H1 (cell line): ENCODE data around the gene GTPBP6. TPM values are rescaled to one million over a fixed set of nuclear protein-coding genes. Genes with fewer than 3 reads are reported as not detected.

Experiments used
- CTCF ChIA-PET: fragments of 300-600 bp; sonication (Branson Sonifier 250); formaldehyde crosslinking; loops from one replicate; lab custom pipeline; 2021; ENCODE audit not compliant: partially characterized antibody; lab: Charles Lee
- POLR2A ChIA-PET: fragments of 300-600 bp; sonication (Branson Sonifier 250); formaldehyde crosslinking; loops from one replicate; lab custom pipeline; 2021; ENCODE audit warnings: inconsistent platforms; ENCODE audit not compliant: partially characterized antibody; lab: Charles Lee
- DNase-seq, 2 experiments: peaks; one replicate each; pipeline versions ENCODE4 v3.0.0 to v3.0.0-alpha.2; 2010 to 2022; ENCODE audit warnings: low spot score in 2 of 2, low read depth in 1 of 2, mixed read lengths in 1 of 2
- FAIRE-seq: peaks from 2 replicates; lab custom pipeline; 2011; peaks lifted over from hg19 to GRCh38; lab: Jason Lieb, UNC
- H2AFZ ChIP-seq: 2 replicates; pipeline ENCODE4 v1.8.1; 2012; ENCODE audit warnings: low read length, inconsistent platforms
- H2AK5ac ChIP-seq: 2 replicates; pipeline ENCODE4 v1.6.1; 2013; ENCODE audit warnings: low read depth, low read length
- H2BK120ac ChIP-seq: replicated peaks from 2 replicates; pipeline ENCODE3; 2013; ENCODE audit warnings: low read depth, low read length, inconsistent platforms
- H2BK12ac ChIP-seq: 2 replicates; pipeline ENCODE4 v1.6.1; 2013; ENCODE audit warnings: low read depth, low read length
- H2BK15ac ChIP-seq: 2 replicates; pipeline ENCODE4 v1.6.1; 2013; ENCODE audit warnings: low read length
- H2BK20ac ChIP-seq: 2 replicates; pipeline ENCODE4 v1.6.1; 2013; ENCODE audit warnings: low read length
- H2BK5ac ChIP-seq: 2 replicates; pipeline ENCODE4 v1.6.1; 2013; ENCODE audit warnings: low read depth, low read length
- H3K14ac ChIP-seq: 2 replicates; pipeline ENCODE4 v1.6.1; 2013; ENCODE audit warnings: inconsistent platforms; ENCODE audit not compliant: insufficient read length
- H3K18ac ChIP-seq: 2 replicates; pipeline ENCODE4 v1.6.1; 2013; ENCODE audit warnings: low read length; ENCODE audit errors: extremely low read depth
- H3K23ac ChIP-seq: 2 replicates; pipeline ENCODE4 v1.6.1; 2013; ENCODE audit warnings: inconsistent platforms; ENCODE audit not compliant: insufficient read length
- H3K23me2 ChIP-seq: 2 replicates; pipeline ENCODE4 v1.6.1; 2013; ENCODE audit warnings: low read depth, low read length
- H3K27ac ChIP-seq: 2 replicates; pipeline ENCODE4 v1.6.1; 2011; ENCODE audit warnings: low read depth, low read length, inconsistent platforms
- H3K27me3 ChIP-seq, 4 experiments: replicated peaks in 1 of 4; 1 replicate in 1 of 4; 2 replicates in 3 of 4; pipeline versions ENCODE4 v1.6.1 to v1.8.1; 2011 to 2013; ENCODE audit warnings: low read length in 3 of 4, mild to moderate bottlenecking in 3 of 4, inconsistent platforms in 2 of 4, mixed read lengths in 2 of 4, moderate library complexity in 1 of 4; ENCODE audit not compliant: control insufficient read depth in 3 of 4, insufficient read depth in 3 of 4; ENCODE audit errors: extremely low read depth in 1 of 4
- H3K36me3 ChIP-seq, 4 experiments: 2 replicates each; pipeline versions ENCODE4 v1.6.1 to v1.8.1; 2011 to 2013; ENCODE audit warnings: mild to moderate bottlenecking in 4 of 4, low read length in 3 of 4, moderate library complexity in 2 of 4, control low read depth in 1 of 4, inconsistent platforms in 1 of 4; ENCODE audit not compliant: insufficient read depth in 4 of 4, control insufficient read depth in 2 of 4
- H3K4ac ChIP-seq: replicated peaks from 2 replicates; pipeline ENCODE3; 2013; ENCODE audit warnings: low read length, low read depth, mixed read lengths, inconsistent platforms; ENCODE audit not compliant: insufficient read length
- H3K4me1 ChIP-seq, 4 experiments: replicated peaks in 1 of 4; 1 replicate in 1 of 4; 2 replicates in 3 of 4; pipeline versions ENCODE4 v1.6.1 to v1.8.1; 2011 to 2013; ENCODE audit warnings: low read length in 3 of 4, inconsistent platforms in 2 of 4, mixed read lengths in 1 of 4; ENCODE audit not compliant: insufficient read depth in 4 of 4, control insufficient read depth in 3 of 4
- H3K4me2 ChIP-seq, 2 experiments: 2 replicates each; pipeline versions ENCODE4 v1.6.1 to v1.8.1; 2011 to 2013; ENCODE audit warnings: low read depth in 2 of 2, low read length in 2 of 2, control low read depth in 1 of 2, inconsistent platforms in 1 of 2, mild to moderate bottlenecking in 1 of 2; ENCODE audit not compliant: insufficient read depth in 1 of 2
- H3K4me3 ChIP-seq, 4 experiments: fragments of 200-600, 300-600 bp in 1 of 4; sonication (generic), shearing (Covaris generic), sonication (Bioruptor Twin) in 1 of 4; 2 replicates each; pipeline versions ENCODE4 v1.5.1 to v1.8.1; 2011 to 2016; ENCODE audit warnings: low read length in 4 of 4, low read depth in 3 of 4, control low read depth in 2 of 4, inconsistent platforms in 2 of 4, mild to moderate bottlenecking in 2 of 4, mixed read lengths in 1 of 4, moderate library complexity in 1 of 4; ENCODE audit not compliant: insufficient read depth in 2 of 4; ENCODE audit errors: extremely low read depth in 1 of 4
- H3K56ac ChIP-seq: replicated peaks from 2 replicates; pipeline ENCODE3; 2013; ENCODE audit warnings: low read depth, mild to moderate bottlenecking, mixed read lengths, low read length, inconsistent platforms; ENCODE audit not compliant: insufficient read length
- H3K79me1 ChIP-seq: 2 replicates; pipeline ENCODE4 v1.6.1; 2013; ENCODE audit warnings: low read depth, low read length, control low read depth
- H3K79me2 ChIP-seq, 2 experiments: 2 replicates each; pipeline versions ENCODE4 v1.6.1 to v1.8.1; 2012 to 2013; ENCODE audit warnings: low read length in 2 of 2, mild to moderate bottlenecking in 2 of 2, inconsistent platforms in 1 of 2; ENCODE audit not compliant: insufficient read depth in 2 of 2, control insufficient read depth in 1 of 2
- H3K9ac ChIP-seq, 4 experiments: replicated peaks in 1 of 4; 1 replicate in 1 of 4; 2 replicates in 3 of 4; pipeline versions ENCODE4 v1.6.1 to v1.8.1; 2011 to 2013; ENCODE audit warnings: low read depth in 3 of 4, low read length in 3 of 4, control low read depth in 2 of 4, mild to moderate bottlenecking in 2 of 4, moderate library complexity in 2 of 4, inconsistent platforms in 1 of 4; ENCODE audit errors: extremely low read depth in 1 of 4
- H3K9me3 ChIP-seq, 2 experiments: 2 replicates each; pipeline versions ENCODE4 v1.6.1 to v1.8.1; 2012 to 2013; ENCODE audit warnings: mild to moderate bottlenecking in 2 of 2, moderate library complexity in 2 of 2, control low read depth in 1 of 2, inconsistent platforms in 1 of 2, low read depth in 1 of 2, low read length in 1 of 2, mixed read lengths in 1 of 2; ENCODE audit not compliant: insufficient read depth in 2 of 2
- H4K20me1 ChIP-seq, 2 experiments: replicated peaks in 1 of 2; 2 replicates each; pipeline versions ENCODE3 to v1.8.1; 2011 to 2013; ENCODE audit warnings: inconsistent platforms in 2 of 2, low read length in 2 of 2, mild to moderate bottlenecking in 1 of 2; ENCODE audit not compliant: insufficient read depth in 2 of 2, control insufficient read depth in 1 of 2
- H4K5ac ChIP-seq: 2 replicates; pipeline ENCODE4 v1.6.1; 2013; ENCODE audit warnings: low read length, low read depth, mixed read lengths, inconsistent platforms; ENCODE audit not compliant: insufficient read length
- H4K8ac ChIP-seq: 2 replicates; pipeline ENCODE4 v1.8.0; 2013; ENCODE audit warnings: mild to moderate bottlenecking, moderate library complexity, low read length, inconsistent platforms; ENCODE audit not compliant: insufficient read depth; ENCODE audit errors: extremely low read depth
- H4K91ac ChIP-seq: replicated peaks from 2 replicates; pipeline ENCODE3; 2013; ENCODE audit warnings: low read length, mixed read lengths, inconsistent platforms; ENCODE audit not compliant: insufficient read length
- POLR2AphosphoS5 ChIP-seq: IDR thresholded peaks from 2 replicates; pipeline ENCODE4 v1.6.1; 2011; ENCODE audit warnings: low read depth, low read length
- SAP30 ChIP-seq: fragments of 300-600 bp; sonication (generic); IDR thresholded peaks from 2 replicates; pipeline ENCODE4 v1.7.1; 2012; ENCODE audit warnings: low read length, moderate library complexity, mild to moderate bottlenecking, inconsistent platforms; ENCODE audit not compliant: insufficient read depth, insufficient replicate concordance
- SUZ12 ChIP-seq: fragments of 200-600 bp; sonication (generic); IDR thresholded peaks from 2 replicates; pipeline ENCODE4 v1.6.1; 2012; ENCODE audit warnings: mild to moderate bottlenecking, inconsistent platforms, low read length, moderate library complexity, mixed read lengths
- TCF12 ChIP-seq: IDR thresholded peaks from 2 replicates; pipeline ENCODE4 v1.6.1; 2011; ENCODE audit warnings: low read depth, mild to moderate bottlenecking, low read length
- TEAD4 ChIP-seq: IDR thresholded peaks from 2 replicates; pipeline ENCODE4 v1.6.1; 2012; ENCODE audit warnings: low read depth, low read length, inconsistent platforms, mixed read lengths
- YY1 ChIP-seq: IDR thresholded peaks from 2 replicates; pipeline ENCODE4 v1.6.1; 2011; ENCODE audit warnings: low read depth, mild to moderate bottlenecking, low read length
- WGBS, 2 experiments: shearing (Covaris generic) in 1 of 2; methylation state at CpG; one replicate each; pipeline versions ENCODE4 v1.1.6 to v1.1.7; 2013 to 2015; ENCODE audit warnings: low lambda C conversion rate in 2 of 2, mixed read lengths in 2 of 2, inconsistent platforms in 1 of 2, low coverage in 1 of 2, missing lambda C conversion rate in 1 of 2; ENCODE audit not compliant: insufficient replicate concordance in 2 of 2, insufficient coverage in 1 of 2, insufficient read length in 1 of 2; ENCODE audit errors: extremely low coverage in 1 of 2, missing lambda C conversion rate in 1 of 2; 5-methylcytosine and 5-hydroxymethylcytosine counted together
- polyA plus RNA-seq, 7 experiments: library from polyadenylated mRNA; depleted of rRNA in 3 of 7; stranded (reverse) in 5 of 7; unstranded in 2 of 7; fragments of >200 nt in 5 of 7; fragments of 200-250 nt in 2 of 7; gene quantifications; 1 replicate in 5 of 7; 2 replicates in 1 of 7; 4 replicates in 1 of 7; pipeline versions ENCODE4 v1.2.1 to v1.2.3, GENCODE V29; 2011 to 2013; ENCODE audit warnings: missing spikeins in 2 of 7, mixed read lengths in 2 of 7
- total RNA-seq: library from RNA; stranded (reverse); fragmentation: NEBNext Ultra II Directional; extraction: Animal tissue kit (Norgen Biotek cat#: 25700); gene quantifications from 2 replicates; pipeline ENCODE4 v1.2.1, GENCODE V29; 2021

GTPBP6 gene
- total and polyA plus RNA-seq, 2 of the 8 experiments (the other 6 are each of a cell fraction or from before 2014, with no cell fraction given): 33.9 to 57.1 TPM

DNA sequence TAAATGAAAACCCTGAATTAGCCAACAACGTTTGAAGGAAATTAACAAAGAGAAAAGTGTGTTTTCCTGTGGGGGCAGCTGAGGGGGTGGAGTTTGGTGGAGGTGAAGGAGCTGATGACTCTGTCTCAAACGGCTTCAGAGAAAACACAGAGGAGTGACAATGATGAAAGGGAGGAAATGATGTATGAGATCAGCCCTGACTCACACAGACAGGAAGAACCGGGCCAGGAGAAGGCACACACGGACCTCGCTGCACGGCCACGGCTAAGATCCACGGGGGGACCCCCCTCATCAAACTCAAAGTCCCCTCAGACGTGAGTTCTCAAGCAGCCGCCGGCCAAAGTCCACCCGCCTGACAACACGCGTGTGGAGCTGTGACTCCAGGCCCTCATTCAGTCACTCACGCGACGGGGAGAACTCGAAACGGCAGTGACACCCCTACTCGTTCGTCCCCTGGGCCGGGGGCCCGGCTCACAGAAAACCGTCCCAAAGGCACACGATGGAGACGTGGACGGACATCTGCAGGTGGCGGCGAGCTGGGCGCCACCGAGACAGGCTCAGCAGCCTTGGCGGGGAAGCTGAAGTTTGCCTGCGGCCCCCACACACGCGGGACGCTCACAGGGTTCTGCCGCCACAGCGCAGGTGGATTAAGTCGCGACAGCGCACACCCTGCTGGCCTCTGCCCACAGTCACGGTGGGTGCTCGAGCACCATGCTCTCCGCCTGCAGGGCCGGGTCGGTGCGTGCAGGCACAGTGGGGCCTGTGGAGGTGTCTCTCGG is 39.3 kb upstream of the GTPBP6 start:
- H3K4me3 ChIP-seq: no peak overlapping the region
- ChIA-PET CTCF (no interaction called here), POLR2A (no interaction called here)
- no peak overlapping the region for H2BK12ac ChIP-seq
- H2AK5ac ChIP-seq: no peak overlapping the region
- H3K79me2 ChIP-seq: peaks cover 0 to 64% of the 10 kb centered on the region in 2 experiments; a peak in 2 of 4 replicates
- H3K4me1 ChIP-seq: no peaks in the 10 kb centered on the region
- H3K56ac ChIP-seq: no peak overlapping the region
- no peak overlapping the region for H4K5ac ChIP-seq
- H3K4me2 ChIP-seq: no peak overlapping the region
- peaks cover 7 to 19% of the 10 kb centered on the region in 2 experiments for H4K20me1 ChIP-seq
- H3K9me3 ChIP-seq: peaks cover 0 to 4% of the 10 kb centered on the region in 2 experiments; a peak in 1 of 4 replicates
- H3K9ac ChIP-seq: no peak overlapping the region
- no peak overlapping the region for H3K14ac ChIP-seq
- H2BK15ac ChIP-seq: no peak overlapping the region
- H3K4ac ChIP-seq: no peak overlapping the region
- H4K91ac ChIP-seq: no peak overlapping the region
- H3K23ac ChIP-seq: no peak overlapping the region
- H2AFZ ChIP-seq: no peak overlapping the region
- no peak for DNase-seq
- H3K18ac ChIP-seq: no peak overlapping the region
- no peak overlapping the region; the same call in 1 of the 2 replicates for H4K8ac ChIP-seq
- no peak for FAIRE-seq
- H3K79me1 ChIP-seq: peaks cover 11% of the 10 kb centered on the region
- peaks cover 4 to 31% (median 16%) of the 10 kb centered on the region in 4 experiments; a peak in 6 of 8 replicates for H3K36me3 ChIP-seq
- 96% methylated on average over 47 of the region's 48 CpGs; no CpG with 5 or more reads in 1 of the 2 experiments for WGBS, 2 experiments
- no peak overlapping the region for H2BK5ac ChIP-seq
- TF ChIP-seq TEAD4: no peak
- TF ChIP-seq TCF12: no peak
- TF ChIP-seq POLR2AphosphoS5: no peak
- TF ChIP-seq SUZ12: no peak
- TF ChIP-seq SAP30: no peak
- TF ChIP-seq YY1: no peak
- H2BK20ac ChIP-seq: no peak overlapping the region
- H3K27me3 ChIP-seq: no peaks in the 10 kb centered on the region
- no peak overlapping the region for H2BK120ac ChIP-seq
- no peak overlapping the region for H3K27ac ChIP-seq
- no peaks in the 10 kb centered on the region for H3K23me2 ChIP-seq
